ENCODE measurements around the gene MTA3.

DNA sequence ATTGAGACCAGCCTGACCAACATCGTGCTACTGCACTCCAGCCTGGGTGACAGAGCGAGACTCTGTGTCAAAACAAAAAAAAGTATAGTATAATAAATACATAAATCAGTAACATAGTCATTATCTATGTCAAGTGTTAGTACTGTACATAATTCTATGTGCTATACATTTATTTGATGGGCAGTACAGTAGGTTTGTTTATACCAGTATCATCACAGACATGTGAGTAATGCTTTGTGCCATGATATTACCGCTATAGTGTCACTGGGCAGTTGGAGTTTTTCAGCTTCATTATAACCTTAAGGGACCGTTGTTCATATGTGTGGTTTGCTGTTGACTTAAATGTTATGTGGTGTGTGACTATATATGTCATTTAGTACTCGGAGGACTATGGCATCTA, 24.9 kb downstream of the MTA3 start:
- TF ChIP-seq POLR2A (IDR thresholded peaks at IDR 0.05) (no peak), POLR2AphosphoS5 (IDR thresholded peaks at IDR 0.05) (no peak), EP300 (IDR thresholded peaks at IDR 0.05) (no peak)
- TF ChIP-seq, protein P1, sequence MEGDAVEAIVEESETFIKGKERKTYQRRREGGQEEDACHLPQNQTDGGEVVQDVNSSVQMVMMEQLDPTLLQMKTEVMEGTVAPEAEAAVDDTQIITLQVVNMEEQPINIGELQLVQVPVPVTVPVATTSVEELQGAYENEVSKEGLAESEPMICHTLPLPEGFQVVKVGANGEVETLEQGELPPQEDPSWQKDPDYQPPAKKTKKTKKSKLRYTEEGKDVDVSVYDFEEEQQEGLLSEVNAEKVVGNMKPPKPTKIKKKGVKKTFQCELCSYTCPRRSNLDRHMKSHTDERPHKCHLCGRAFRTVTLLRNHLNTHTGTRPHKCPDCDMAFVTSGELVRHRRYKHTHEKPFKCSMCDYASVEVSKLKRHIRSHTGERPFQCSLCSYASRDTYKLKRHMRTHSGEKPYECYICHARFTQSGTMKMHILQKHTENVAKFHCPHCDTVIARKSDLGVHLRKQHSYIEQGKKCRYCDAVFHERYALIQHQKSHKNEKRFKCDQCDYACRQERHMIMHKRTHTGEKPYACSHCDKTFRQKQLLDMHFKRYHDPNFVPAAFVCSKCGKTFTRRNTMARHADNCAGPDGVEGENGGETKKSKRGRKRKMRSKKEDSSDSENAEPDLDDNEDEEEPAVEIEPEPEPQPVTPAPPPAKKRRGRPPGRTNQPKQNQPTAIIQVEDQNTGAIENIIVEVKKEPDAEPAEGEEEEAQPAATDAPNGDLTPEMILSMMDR (IDR thresholded peaks at IDR 0.05): no peak

Data from upper lobe of left lung (tissue), 4 donors.